PC-9 (cell line): ENCODE data around the gene RPL22. TPM values are rescaled to one million over a fixed set of nuclear protein-coding genes. Genes with fewer than 3 reads are reported as not detected.
A peak's percentile ranks its signal among the peaks of the same experiment; 100 is the strongest.

Experiments used
- BruUV-seq: library from RNA; stranded (reverse); fragments of 400-500 nt; replicated peaks from 2 replicates; lab custom pipeline; 2021; lab: Mats Ljungman, UMichigan
- CTCF ChIA-PET: fragments of 300-600 bp; sonication (Branson Sonifier 250); formaldehyde crosslinking; loops from one replicate; lab custom pipeline; 2022; ENCODE audit warnings: antibody characterized with exemption; lab: Charles Lee
- POLR2A ChIA-PET: fragments of 300-600 bp; sonication (Branson Sonifier 250); formaldehyde crosslinking; loops from one replicate; lab custom pipeline; 2022; ENCODE audit warnings: antibody characterized with exemption; ENCODE audit not compliant: unreplicated experiment; lab: Charles Lee
- DNase-seq, 2 experiments: peaks; one replicate each; pipeline versions ENCODE4 v3.0.0 to v3.0.0-alpha.2; 2015 to 2022; ENCODE audit warnings: mixed read lengths in 1 of 2
- H2AFZ ChIP-seq: fragments of 200-600 bp; sonication (generic); 2 replicates; pipeline ENCODE4 v1.8.1; 2017; ENCODE audit warnings: antibody characterized with exemption
- H3F3A ChIP-seq: fragments of 200-600 bp; sonication (generic); 2 replicates; pipeline ENCODE4 v1.8.1; 2017; ENCODE audit warnings: antibody characterized with exemption, mild to moderate bottlenecking, low read depth; ENCODE audit not compliant: insufficient read depth
- H3K27ac ChIP-seq: fragments of 200-600 bp; sonication (generic); 2 replicates; pipeline ENCODE4 v1.6.1; 2016; ENCODE audit warnings: mixed run types
- H3K27me3 ChIP-seq: fragments of 200-600 bp; sonication (generic); 2 replicates; pipeline ENCODE4 v1.6.1; 2016; ENCODE audit warnings: low read depth, mixed run types; ENCODE audit not compliant: insufficient read depth
- H3K36me3 ChIP-seq: fragments of 200-600 bp; sonication (generic); 2 replicates; pipeline ENCODE4 v1.6.1; 2016; ENCODE audit warnings: low read depth, mixed run types
- H3K4me1 ChIP-seq: fragments of 200-600 bp; sonication (generic); replicated peaks from 2 replicates; pipeline ENCODE4 v1.6.1; 2016; ENCODE audit warnings: mixed run types; ENCODE audit not compliant: insufficient read depth
- H3K4me2 ChIP-seq: fragments of 200-600 bp; sonication (generic); 2 replicates; pipeline ENCODE4 v1.6.1; 2017; ENCODE audit warnings: mixed run types
- H3K4me3 ChIP-seq: fragments of 200-600 bp; sonication (generic); 2 replicates; pipeline ENCODE4 v1.6.1; 2016; ENCODE audit warnings: mixed run types
- H3K79me2 ChIP-seq: fragments of 200-600 bp; sonication (generic); 2 replicates; pipeline ENCODE4 v1.6.1; 2017; ENCODE audit warnings: low read depth, mixed run types
- H3K9me2 ChIP-seq: fragments of 200-600 bp; sonication (generic); 2 replicates; pipeline ENCODE4 v1.8.1; 2017; ENCODE audit warnings: mild to moderate bottlenecking; ENCODE audit not compliant: insufficient read depth
- H3K9me3 ChIP-seq: fragments of 200-600 bp; sonication (generic); 2 replicates; pipeline ENCODE4 v1.8.1; 2016; ENCODE audit warnings: low read depth; ENCODE audit not compliant: insufficient read depth
- H4K20me1 ChIP-seq: fragments of 200-600 bp; sonication (generic); 2 replicates; pipeline ENCODE4 v1.8.1; 2017; ENCODE audit not compliant: insufficient read depth
- CTCF ChIP-seq: fragments of 200-600 bp; sonication (generic); conservative IDR thresholded peaks from 2 replicates; pipeline ENCODE4 v1.6.1; 2017; ENCODE audit warnings: mixed run types, antibody characterized with exemption, mild to moderate bottlenecking, moderate library complexity
- EZH2 ChIP-seq: fragments of 200-600 bp; sonication (generic); IDR thresholded peaks from 2 replicates; pipeline ENCODE4 v1.8.0; 2017; ENCODE audit warnings: antibody characterized with exemption, low read depth
- intact Hi-C: fragments of 100-400 bp; cut with micrococcal nuclease; formaldehyde crosslinking; loops from one replicate; pipeline ENCODE4 v1.10.0; 2022; ENCODE audit not compliant: unreplicated experiment
- total RNA-seq: library from RNA; stranded (reverse); gene quantifications from 2 replicates; pipeline ENCODE4 v1.2.3, GENCODE V29; 2021

Gene RPL22
- total RNA-seq, 1 experiment from 2014 or later = 447 TPM

- DNase-seq = no peak
- peaks cover 6% of the 10 kb centered on the region; the same call in 1 of the 2 replicates for H3K4me1 ChIP-seq
- no peak overlapping the region for H3K4me2 ChIP-seq
- H3K36me3 ChIP-seq = no peaks in the 10 kb centered on the region
- H3K9me2 ChIP-seq = no peaks in the 10 kb centered on the region
- no peaks in the 10 kb centered on the region for H3F3A ChIP-seq
- no peak overlapping the region for H3K4me3 ChIP-seq
- no peak overlapping the region for H2AFZ ChIP-seq
- no TSS peak for BruUV-seq
- intact Hi-C loops = no loop called here
- no peaks in the 10 kb centered on the region for H3K9me3 ChIP-seq
- H3K79me2 ChIP-seq = no peaks in the 10 kb centered on the region
- no peak overlapping the region for H3K27ac ChIP-seq
- no peaks in the 10 kb centered on the region for H3K27me3 ChIP-seq
- POLR2A ChIA-PET = no interaction called here
- no peak for TF ChIP-seq CTCF
- TF ChIP-seq EZH2 = no peak
- H4K20me1 ChIP-seq = no peaks in the 10 kb centered on the region
- CTCF ChIA-PET = no interaction called here
Measured at GRCh38 chr1:6174621-6175410, 24.6 kb downstream of the RPL22 start.

GRCh38 chr1:6172549-6172948 is 26.8 kb downstream of the RPL22 start:
- Histone ChIP-seq H3F3A (no peaks in the 10 kb centered on the region), H3K79me2 (no peaks in the 10 kb centered on the region), H3K4me3 (no peak overlapping the region), H3K36me3 (no peaks in the 10 kb centered on the region), H2AFZ (no peak overlapping the region), H3K27me3 (no peaks in the 10 kb centered on the region; the same call in 1 of the 2 replicates), H3K4me1 (peaks cover 6% of the 10 kb centered on the region; the same call in 1 of the 2 replicates), H3K9me3 (no peaks in the 10 kb centered on the region), H3K4me2 (no peak overlapping the region), H3K27ac (no peak overlapping the region), H3K9me2 (no peaks in the 10 kb centered on the region), H4K20me1 (no peaks in the 10 kb centered on the region)
- CTCF ChIA-PET = interaction anchor here (0.6 to 0.7 kb wide), 2 partner anchors 932 to 1329 kb away, joined by 3 to 4 read pairs; no protein-coding TSS in a partner anchor
- peak in 1 of 2 experiments; percentile 37 for DNase-seq
- no TSS peak for BruUV-seq
- POLR2A ChIA-PET = interaction anchor here (0.7 kb wide), 1 partner anchor 341 kb away, joined by 14 read pairs; no protein-coding TSS in a partner anchor
- intact Hi-C loops = no loop called here
- TF ChIP-seq CTCF = no peak
- TF ChIP-seq EZH2 = no peak

- no peaks in the 10 kb centered on the region for H3F3A ChIP-seq
- peaks cover 6% of the 10 kb centered on the region; the same call in 1 of the 2 replicates for H3K4me1 ChIP-seq
- ChIA-PET CTCF (no interaction called here), POLR2A (no interaction called here)
- no peaks in the 10 kb centered on the region for H4K20me1 ChIP-seq
- intact Hi-C loops = loop anchor here (1.0 kb wide), 1 partner anchor 62 kb away; no protein-coding TSS in a partner anchor
- H3K9me3 ChIP-seq = no peaks in the 10 kb centered on the region
- no peaks in the 10 kb centered on the region for H3K36me3 ChIP-seq
- H3K79me2 ChIP-seq = no peaks in the 10 kb centered on the region
- H3K27me3 ChIP-seq = no peaks in the 10 kb centered on the region; the same call in 1 of the 2 replicates
- peak; percentile 39; the same call in 1 of the 2 replicates for TF ChIP-seq CTCF
- TF ChIP-seq EZH2 = no peak
- H3K27ac ChIP-seq = no peak overlapping the region
- no TSS peak for BruUV-seq
- no peak overlapping the region for H3K4me3 ChIP-seq
- no peak overlapping the region for H3K4me2 ChIP-seq
- H3K9me2 ChIP-seq = no peaks in the 10 kb centered on the region
- no peak overlapping the region for H2AFZ ChIP-seq
- DNase-seq = no peak
Measured at GRCh38 chr1:6171548-6172124, 27.8 kb downstream of the RPL22 start.
